ENCODE measurements around the gene RAPGEF5. TPM values are rescaled to one million over a fixed set of nuclear protein-coding genes. Genes with fewer than 3 reads are reported as not detected.

Gene RAPGEF5
- total RNA-seq, 2 donors from 2014 or later: 66.5 to 70.8 TPM

- Histone ChIP-seq H3K27me3 (replicated peaks; ENCODE audit: insufficient read depth) (no peaks in the 10 kb centered on the region), H3K36me3 (peaks cover 16% of the 10 kb centered on the region), H3K27ac (no peak overlapping the region), H3K4me3 (no peak overlapping the region), H3K4me1 (ENCODE audit: control insufficient read depth in 1 of 2, low read depth in 2 of 2) (peaks cover 0 to 8% of the 10 kb centered on the region in 2 donors), H3K9me3 (no peaks in the 10 kb centered on the region)
- ATAC-seq (ENCODE audit: insufficient number of reproducible peaks, low FRiP score, low read depth) (no peak), DNase-seq (ENCODE audit: low spot score) (no peak)
- TF ChIP-seq CTCF (IDR thresholded peaks at IDR 0.05): no peak
Observed at GRCh38 chr7:22138886-22139285, 218.1 kb downstream of the RAPGEF5 start.

GRCh38 chr7:22138106-22138505 is 218.8 kb downstream of the RAPGEF5 start:
- ATAC-seq (ENCODE audit: insufficient number of reproducible peaks, low FRiP score, low read depth) (no peak), DNase-seq (ENCODE audit: low spot score) (no peak)
- Histone ChIP-seq H3K36me3 (peaks cover 18% of the 10 kb centered on the region), H3K27me3 (replicated peaks; ENCODE audit: insufficient read depth) (no peaks in the 10 kb centered on the region), H3K27ac (no peak overlapping the region), H3K9me3 (no peaks in the 10 kb centered on the region), H3K4me1 (ENCODE audit: control insufficient read depth in 1 of 2, low read depth in 2 of 2) (peaks cover 0 to 8% of the 10 kb centered on the region in 2 donors), H3K4me3 (no peak overlapping the region)
- TF ChIP-seq CTCF (IDR thresholded peaks at IDR 0.05): no peak

- Histone ChIP-seq H3K36me3 (peaks cover 18% of the 10 kb centered on the region), H3K4me1 (ENCODE audit: control insufficient read depth in 1 of 2, low read depth in 2 of 2) (peaks cover 0 to 8% of the 10 kb centered on the region in 2 donors), H3K9me3 (no peaks in the 10 kb centered on the region), H3K27ac (no peak overlapping the region), H3K4me3 (no peak overlapping the region), H3K27me3 (replicated peaks; ENCODE audit: insufficient read depth) (no peaks in the 10 kb centered on the region)
- DNase-seq (ENCODE audit: low spot score) (no peak), ATAC-seq (ENCODE audit: insufficient number of reproducible peaks, low FRiP score, low read depth) (no peak)
- TF ChIP-seq CTCF (IDR thresholded peaks at IDR 0.05): no peak
Observed at GRCh38 chr7:22137466-22137865, 219.5 kb downstream of the RAPGEF5 start.

- Histone ChIP-seq H3K36me3 (peaks cover 17% of the 10 kb centered on the region), H3K27ac (no peak overlapping the region)
- TF ChIP-seq CTCF (IDR thresholded peaks at IDR 0.05): no peak
Observed at GRCh38 chr7:22137026-22137425, 219.9 kb downstream of the RAPGEF5 start.

GRCh38 chr7:22129819-22130580 is 227.0 kb downstream of the RAPGEF5 start:
- DNase-seq (ENCODE audit: low spot score): no peak
- no peak for ATAC-seq (ENCODE audit: insufficient number of reproducible peaks, low FRiP score, low read depth)

More at GRCh38 chr7:22137026-22137425, 219.9 kb downstream of the RAPGEF5 start:
- DNase-seq (ENCODE audit: low spot score): no peak
- no peak for ATAC-seq (ENCODE audit: insufficient number of reproducible peaks, low FRiP score, low read depth)
- Histone ChIP-seq H3K4me3 (no peak overlapping the region), H3K9me3 (no peaks in the 10 kb centered on the region), H3K27me3 (replicated peaks; ENCODE audit: insufficient read depth) (no peaks in the 10 kb centered on the region), H3K4me1 (ENCODE audit: control insufficient read depth in 1 of 2, low read depth in 2 of 2) (peaks cover 0 to 8% of the 10 kb centered on the region in 2 donors)

More at GRCh38 chr7:22129819-22130580, 227.0 kb downstream of the RAPGEF5 start:
- Histone ChIP-seq H3K4me1 (ENCODE audit: control insufficient read depth in 1 of 2, low read depth in 2 of 2) (peaks cover 2 to 7% of the 10 kb centered on the region in 2 donors), H3K27ac (no peak overlapping the region), H3K9me3 (no peaks in the 10 kb centered on the region), H3K36me3 (peaks cover 3% of the 10 kb centered on the region), H3K4me3 (no peak overlapping the region), H3K27me3 (replicated peaks; ENCODE audit: insufficient read depth) (no peaks in the 10 kb centered on the region)
- TF ChIP-seq CTCF (IDR thresholded peaks at IDR 0.05): no peak
